GM19467 (cell line): ENCODE measurements around the gene SPDYE4.

Source experiments
- ATAC-seq: cut with Tn5 transposase; IDR thresholded peaks from one replicate; pipeline ENCODE4 v1.9.1; 2021; ENCODE audit warnings: mild to moderate bottlenecking, moderate library complexity; ENCODE audit not compliant: unreplicated experiment

Gene SPDYE4

GRCh38 chr17:8713878-8714277, 44.5 kb downstream of the SPDYE4 start:
- ATAC-seq, result no peak

GRCh38 chr17:8713315-8713714, 45.0 kb downstream of the SPDYE4 start:
- ATAC-seq, result no peak

GRCh38 chr17:8712698-8713097, 45.6 kb downstream of the SPDYE4 start:
- ATAC-seq, result no peak

GRCh38 chr17:8711291-8711690, 47.1 kb downstream of the SPDYE4 start:
- ATAC-seq, result no peak

- ATAC-seq, result no peak
Observed at GRCh38 chr17:8710813-8711212, 47.5 kb downstream of the SPDYE4 start.

- no peak for ATAC-seq
Observed at GRCh38 chr17:8709006-8709405, 49.3 kb downstream of the SPDYE4 start.

- no peak for ATAC-seq
Observed at GRCh38 chr17:8708025-8708461, 50.3 kb downstream of the SPDYE4 start.

GRCh38 chr17:8707332-8708024, 50.9 kb downstream of the SPDYE4 start:
- ATAC-seq, result no peak

- ATAC-seq, result no peak
Observed at GRCh38 chr17:8706431-8706830, 51.9 kb downstream of the SPDYE4 start.

- ATAC-seq, result no peak
Observed at GRCh38 chr17:8705427-8705826, 52.9 kb downstream of the SPDYE4 start.

GRCh38 chr17:8703001-8703400, 55.3 kb downstream of the SPDYE4 start:
- ATAC-seq, result no peak

- ATAC-seq, result no peak
Observed at GRCh38 chr17:8701754-8702153, 56.6 kb downstream of the SPDYE4 start.

- ATAC-seq, result no peak
Observed at GRCh38 chr17:8701221-8701620, 57.1 kb downstream of the SPDYE4 start.
